OCI-LY1 (cell line): ENCODE data around the gene NUP88.
"Not testable (repeated sequence)": the region's sequence is repeated elsewhere in the genome, so short reads cannot be mapped to it uniquely, and the experiment has no call there.

Experiments used
- H2AFZ ChIP-seq: fragments of 200-600 bp; sonication (generic), shearing (Covaris generic); 2 replicates; pipeline ENCODE4 v1.6.0; 2014; ENCODE audit warnings: antibody characterized with exemption, mild to moderate bottlenecking, low read length
- H3F3A ChIP-seq: fragments of 200-600 bp; sonication (generic), shearing (Covaris generic); 2 replicates; pipeline ENCODE4 v1.6.0; 2014; ENCODE audit warnings: mild to moderate bottlenecking, antibody characterized with exemption, low read length, moderate library complexity; ENCODE audit not compliant: insufficient read depth
- H3K27ac ChIP-seq: fragments of 200-600 bp; sonication (generic); 2 replicates; pipeline ENCODE4 v1.5.1; 2014; ENCODE audit warnings: low read length, mixed run types, mild to moderate bottlenecking, low read depth; ENCODE audit not compliant: poor library complexity, severe bottlenecking
- H3K27me3 ChIP-seq: fragments of 200-600 bp; sonication (generic); 2 replicates; pipeline ENCODE4 v1.6.0; 2014; ENCODE audit warnings: antibody characterized with exemption, mild to moderate bottlenecking, low read length, moderate library complexity; ENCODE audit not compliant: insufficient read depth
- H3K36me3 ChIP-seq: fragments of 200-600 bp; sonication (generic); 2 replicates; pipeline ENCODE4 v1.6.1; 2014; ENCODE audit warnings: mild to moderate bottlenecking, antibody characterized with exemption, low read length, moderate library complexity, mixed read lengths; ENCODE audit not compliant: insufficient read depth
- H3K4me1 ChIP-seq: fragments of 200-600 bp; sonication (generic); 2 replicates; pipeline ENCODE4 v1.5.1; 2014; ENCODE audit warnings: mild to moderate bottlenecking, low read length, moderate library complexity; ENCODE audit not compliant: insufficient read depth, severe bottlenecking
- H3K4me2 ChIP-seq: fragments of 200-600 bp; sonication (generic), shearing (Covaris generic); 2 replicates; pipeline ENCODE4 v1.6.1; 2014; ENCODE audit warnings: low read length
- H3K4me3 ChIP-seq: fragments of 200-600 bp; sonication (generic); 2 replicates; pipeline ENCODE4 v1.5.1; 2014; ENCODE audit warnings: low read length, low read depth, mild to moderate bottlenecking, mixed read lengths; ENCODE audit not compliant: poor library complexity, severe bottlenecking
- H3K79me2 ChIP-seq: fragments of 200-600 bp; shearing (Covaris generic); 2 replicates; pipeline ENCODE4 v1.6.1; 2016; ENCODE audit warnings: mixed run types, low read length, mixed read lengths; ENCODE audit not compliant: insufficient read depth
- H3K9ac ChIP-seq: fragments of 200-600 bp; sonication (generic), shearing (Covaris generic); 2 replicates; pipeline ENCODE4 v1.6.1; 2014; ENCODE audit warnings: mild to moderate bottlenecking, low read length, mixed read lengths
- H3K9me2 ChIP-seq: fragments of 200-600 bp; sonication (generic), shearing (Covaris generic); 2 replicates; pipeline ENCODE4 v1.6.1; 2014; ENCODE audit warnings: low read depth, mild to moderate bottlenecking, low read length, mixed read lengths
- H3K9me3 ChIP-seq: fragments of 200-600 bp; shearing (Covaris generic); 2 replicates; pipeline ENCODE4 v1.6.1; 2014; ENCODE audit warnings: low read length, mixed read lengths
- H4K20me1 ChIP-seq: fragments of 200-600 bp; sonication (generic), shearing (Covaris generic); 2 replicates; pipeline ENCODE4 v1.6.0; 2016; ENCODE audit warnings: mild to moderate bottlenecking, low read length; ENCODE audit not compliant: insufficient read depth
- CTCF ChIP-seq: fragments of 200-600 bp; sonication (generic), shearing (Covaris generic); IDR thresholded peaks from 2 replicates; pipeline ENCODE4 v1.5.1; 2017; ENCODE audit warnings: mild to moderate bottlenecking, antibody characterized with exemption, low read length, moderate library complexity, mixed read lengths
- EZH2 ChIP-seq: fragments of 200-600 bp; sonication (generic), shearing (Covaris generic); IDR thresholded peaks from 2 replicates; pipeline ENCODE4 v1.8.0; 2017; ENCODE audit warnings: borderline replicate concordance, mixed run types, mild to moderate bottlenecking, antibody characterized with exemption, low read length, moderate library complexity, mixed read lengths

Gene NUP88

GRCh38 chr17:5438716-5439445 lies 19.4 kb upstream of the NUP88 start, which contains the start of gene C1QBP:
Gene C1QBP, minus strand, starts transcription at chr17:5439155. Its CDS starts 82 bp downstream, at chr17:5439073.
- no peaks in the 10 kb centered on the region for H3K27me3 ChIP-seq
- peaks cover 20% of the 10 kb centered on the region for H3K79me2 ChIP-seq
- peaks cover 27% of the 10 kb centered on the region for H3K4me1 ChIP-seq
- TF ChIP-seq EZH2 (no peak), CTCF (peak; percentile 97)
- H3F3A ChIP-seq = 0 out of 2 replicates have a peak, but pooled peaks cover 6% of the 10 kb centered on the region
- no peak within 1 kb of the TSS for H2AFZ ChIP-seq
- H3K9me3 ChIP-seq = no peaks in the 10 kb centered on the region
- H3K4me3 ChIP-seq = peak within 1 kb of the TSS; percentile 95
- no peaks in the 10 kb centered on the region for H4K20me1 ChIP-seq
- no peaks in the 10 kb centered on the region for H3K9me2 ChIP-seq
- H3K9ac ChIP-seq = peak within 1 kb of the TSS; percentile 97
- peak within 1 kb of the TSS; percentile 61 for H3K27ac ChIP-seq
- H3K4me2 ChIP-seq = peak within 1 kb of the TSS; percentile 92
- peaks cover 53% of the 10 kb centered on the region for H3K36me3 ChIP-seq

- peak overlapping the region; percentile 92 for H3K4me2 ChIP-seq
- H3K9me2 ChIP-seq = no peaks in the 10 kb centered on the region
- no peaks in the 10 kb centered on the region for H4K20me1 ChIP-seq
- peak overlapping the region; percentile 95 for H3K4me3 ChIP-seq
- H3K27me3 ChIP-seq = no peaks in the 10 kb centered on the region
- no peaks in the 10 kb centered on the region for H3K9me3 ChIP-seq
- peak overlapping the region; percentile 97 for H3K9ac ChIP-seq
- TF ChIP-seq CTCF = no peak
- no peak for TF ChIP-seq EZH2
- peaks cover 20% of the 10 kb centered on the region for H3K79me2 ChIP-seq
- H3F3A ChIP-seq = peaks cover 10% of the 10 kb centered on the region; the same call in 1 of the 2 replicates
- peaks cover 55% of the 10 kb centered on the region for H3K36me3 ChIP-seq
- H2AFZ ChIP-seq = no peak overlapping the region
- no peak overlapping the region for H3K27ac ChIP-seq
- peaks cover 27% of the 10 kb centered on the region for H3K4me1 ChIP-seq
Observed at GRCh38 chr17:5437721-5438317, 18.4 kb upstream of the NUP88 start.

GRCh38 chr17:5435781-5436315 lies 16.4 kb upstream of the NUP88 start:
- H3K9ac ChIP-seq, H4K20me1 ChIP-seq, H3K27ac ChIP-seq, H3K4me3 ChIP-seq, H3F3A ChIP-seq, H3K9me3 ChIP-seq, H3K27me3 ChIP-seq, H3K9me2 ChIP-seq, H2AFZ ChIP-seq: not testable (repeated sequence)
- H3K79me2 ChIP-seq = peaks cover 20% of the 10 kb centered on the region
- peak overlapping the region; percentile 92 for H3K4me2 ChIP-seq
- H3K4me1 ChIP-seq = peaks cover 27% of the 10 kb centered on the region
- peaks cover 70% of the 10 kb centered on the region for H3K36me3 ChIP-seq
